OCI-LY7 (cell line): ENCODE data around the gene FBXL3. TPM values are rescaled to one million over a fixed set of nuclear protein-coding genes. Genes with fewer than 3 reads are reported as not detected.
A peak's percentile ranks its signal among the peaks of the same experiment; 100 is the strongest.

Experiments used
- BruUV-seq: library from RNA; stranded (reverse); fragments of 400-500 nt; replicated peaks from 2 replicates; lab custom pipeline; 2021; lab: Mats Ljungman, UMichigan
- CTCF ChIA-PET: fragments of 300-600 bp; sonication (Branson Sonifier 250); formaldehyde crosslinking; loops from one replicate; lab custom pipeline; 2022; ENCODE audit warnings: antibody characterized with exemption; ENCODE audit not compliant: unreplicated experiment; lab: Charles Lee
- POLR2A ChIA-PET: fragments of 300-600 bp; sonication (Branson Sonifier 250); formaldehyde crosslinking; loops from one replicate; lab custom pipeline; 2022; ENCODE audit warnings: antibody characterized with exemption; lab: Charles Lee
- DNase-seq: peaks from one replicate; pipeline ENCODE4 v3.0.0-alpha.2; 2015; ENCODE audit warnings: low spot score
- H2AFZ ChIP-seq: fragments of 200-600 bp; sonication (generic), shearing (Covaris generic); 2 replicates; pipeline ENCODE4 v1.6.1; 2014; ENCODE audit warnings: mild to moderate bottlenecking, antibody characterized with exemption, low read length, moderate library complexity
- H3K27ac ChIP-seq: fragments of 200-600 bp; sonication (generic); 2 replicates; pipeline ENCODE4 v1.5.1; 2014; ENCODE audit warnings: mixed run types, low read depth, mild to moderate bottlenecking, moderate library complexity, low read length, inconsistent platforms; ENCODE audit not compliant: poor library complexity, severe bottlenecking
- H3K36me3 ChIP-seq: fragments of 200-600 bp; sonication (generic); 2 replicates; pipeline ENCODE4 v1.6.1; 2014; ENCODE audit warnings: mild to moderate bottlenecking, antibody characterized with exemption, low read length, moderate library complexity, mixed read lengths; ENCODE audit not compliant: insufficient read depth
- H3K4me1 ChIP-seq: fragments of 200-600 bp; sonication (generic); 2 replicates; pipeline ENCODE4 v1.5.1; 2014; ENCODE audit warnings: mild to moderate bottlenecking, low read length; ENCODE audit not compliant: insufficient read depth, poor library complexity, severe bottlenecking
- H3K4me2 ChIP-seq: fragments of 200-600 bp; sonication (generic); 2 replicates; pipeline ENCODE4 v1.6.1; 2014; ENCODE audit warnings: mild to moderate bottlenecking, low read length
- H3K4me3 ChIP-seq: fragments of 200-600 bp; sonication (generic); 2 replicates; pipeline ENCODE4 v1.5.1; 2014; ENCODE audit warnings: mild to moderate bottlenecking, low read depth, low read length; ENCODE audit not compliant: poor library complexity, severe bottlenecking
- H3K79me2 ChIP-seq: fragments of 200-600 bp; sonication (generic); 2 replicates; pipeline ENCODE4 v1.6.1; 2016; ENCODE audit warnings: low read depth, mild to moderate bottlenecking, low read length, moderate library complexity, mixed read lengths; ENCODE audit not compliant: insufficient read depth
- H3K9me2 ChIP-seq: fragments of 200-600 bp; sonication (generic); 2 replicates; pipeline ENCODE4 v1.6.1; 2016; ENCODE audit warnings: mild to moderate bottlenecking, low read length, mixed read lengths; ENCODE audit not compliant: insufficient read depth
- H3K9me3 ChIP-seq: fragments of 200-600 bp; sonication (generic); 2 replicates; pipeline ENCODE4 v1.6.1; 2014; ENCODE audit warnings: mild to moderate bottlenecking, mixed run types, low read length, mixed read lengths
- H4K20me1 ChIP-seq: fragments of 200-600 bp; sonication (generic); 2 replicates; pipeline ENCODE4 v1.6.1; 2014; ENCODE audit warnings: mild to moderate bottlenecking, antibody characterized with exemption, low read length, moderate library complexity, mixed read lengths; ENCODE audit not compliant: insufficient read depth
- EZH2phosphoT487 ChIP-seq: fragments of 200-600 bp; sonication (generic); IDR thresholded peaks from 2 replicates; pipeline ENCODE4 v1.6.1; 2018; ENCODE audit warnings: low read depth, borderline replicate concordance, mild to moderate bottlenecking, mixed run types, antibody characterized with exemption, low read length, moderate library complexity, mixed read lengths
- intact Hi-C: fragments of 100-400 bp; cut with micrococcal nuclease; formaldehyde crosslinking; loops from one replicate; pipeline ENCODE4 v1.10.0; 2022; ENCODE audit not compliant: unreplicated experiment
- total RNA-seq, 2 experiments: library from RNA; depleted of rRNA in 1 of 2; stranded (reverse); fragments of >200 nt in 1 of 2; shearing (Covaris generic) in 1 of 2; gene quantifications; 2 replicates each; pipeline ENCODE4 v1.2.3, GENCODE V29; 2014 to 2022
- TF ChIP-seq, protein P1 (sequence below): fragments of 200-600 bp; sonication (generic); conservative IDR thresholded peaks from 2 replicates; pipeline ENCODE4 v1.5.1; 2014; ENCODE audit warnings: mild to moderate bottlenecking, antibody characterized with exemption, low read length, moderate library complexity, mixed read lengths

Gene FBXL3
- total RNA-seq, 2 experiments from 2014 or later: 21.6 to 25.1 TPM

- intact Hi-C loops: no loop called here
- peaks cover 85% of the 10 kb centered on the region for H3K79me2 ChIP-seq
- ChIA-PET POLR2A (interaction anchor here (0.6 to 1.0 kb wide), 2 partner anchors 16 to 173 kb away, joined by 3 to 5 read pairs; no protein-coding TSS in a partner anchor), CTCF (no interaction called here)
- H3K4me3 ChIP-seq: no peak overlapping the region
- peaks cover 55% of the 10 kb centered on the region for H4K20me1 ChIP-seq
- H2AFZ ChIP-seq: no peak overlapping the region
- H3K27ac ChIP-seq: no peak overlapping the region
- no TSS peak for BruUV-seq
- H3K9me2 ChIP-seq: no peaks in the 10 kb centered on the region
- H3K9me3 ChIP-seq: no peaks in the 10 kb centered on the region
- H3K4me2 ChIP-seq: 0 out of 2 replicates have a peak overlapping the region, but pooled peaks have one; percentile 99
- no peak for DNase-seq
- TF ChIP-seq, protein P1, sequence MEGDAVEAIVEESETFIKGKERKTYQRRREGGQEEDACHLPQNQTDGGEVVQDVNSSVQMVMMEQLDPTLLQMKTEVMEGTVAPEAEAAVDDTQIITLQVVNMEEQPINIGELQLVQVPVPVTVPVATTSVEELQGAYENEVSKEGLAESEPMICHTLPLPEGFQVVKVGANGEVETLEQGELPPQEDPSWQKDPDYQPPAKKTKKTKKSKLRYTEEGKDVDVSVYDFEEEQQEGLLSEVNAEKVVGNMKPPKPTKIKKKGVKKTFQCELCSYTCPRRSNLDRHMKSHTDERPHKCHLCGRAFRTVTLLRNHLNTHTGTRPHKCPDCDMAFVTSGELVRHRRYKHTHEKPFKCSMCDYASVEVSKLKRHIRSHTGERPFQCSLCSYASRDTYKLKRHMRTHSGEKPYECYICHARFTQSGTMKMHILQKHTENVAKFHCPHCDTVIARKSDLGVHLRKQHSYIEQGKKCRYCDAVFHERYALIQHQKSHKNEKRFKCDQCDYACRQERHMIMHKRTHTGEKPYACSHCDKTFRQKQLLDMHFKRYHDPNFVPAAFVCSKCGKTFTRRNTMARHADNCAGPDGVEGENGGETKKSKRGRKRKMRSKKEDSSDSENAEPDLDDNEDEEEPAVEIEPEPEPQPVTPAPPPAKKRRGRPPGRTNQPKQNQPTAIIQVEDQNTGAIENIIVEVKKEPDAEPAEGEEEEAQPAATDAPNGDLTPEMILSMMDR: no peak
- no peak for TF ChIP-seq EZH2phosphoT487
- peaks cover 26% of the 10 kb centered on the region for H3K4me1 ChIP-seq
- H3K36me3 ChIP-seq: peaks cover 58% of the 10 kb centered on the region
Observed at GRCh38 chr13:77022341-77022740, 4.6 kb downstream of the FBXL3 start.

DNA sequence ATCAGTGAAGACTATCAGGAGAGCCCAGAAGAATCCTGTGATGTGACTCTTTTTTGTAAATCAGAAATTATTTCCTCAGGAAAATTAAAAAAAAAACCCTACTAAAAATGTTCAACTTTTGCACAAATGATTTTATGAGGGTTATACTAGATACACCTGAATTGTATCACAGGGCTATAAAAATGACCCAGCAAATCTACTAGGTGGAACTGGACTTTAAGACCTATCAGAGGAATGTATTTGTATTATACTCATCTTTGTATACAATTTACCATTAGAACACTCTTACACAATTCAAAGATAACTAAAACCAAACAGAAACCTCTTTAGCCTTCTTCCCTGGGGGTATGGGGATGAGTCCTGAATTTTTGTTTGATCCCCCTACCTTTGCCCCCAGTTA, 7.2 kb downstream of the FBXL3 start:
- ChIA-PET CTCF (no interaction called here), POLR2A (interaction anchor here (0.6 to 1.8 kb wide), 2 partner anchors 22 to 23 kb away, joined by 3 to 5 read pairs; no protein-coding TSS in a partner anchor)
- Histone ChIP-seq H3K9me3 (no peaks in the 10 kb centered on the region), H3K79me2 (peaks cover 69% of the 10 kb centered on the region), H4K20me1 (peaks cover 45% of the 10 kb centered on the region), H3K4me3 (no peak overlapping the region), H3K36me3 (peaks cover 84% of the 10 kb centered on the region), H3K9me2 (no peaks in the 10 kb centered on the region), H3K4me2 (peak overlapping the region; percentile 2; the same call in 1 of the 2 replicates), H3K27ac (no peak overlapping the region), H2AFZ (no peak overlapping the region), H3K4me1 (peaks cover 20% of the 10 kb centered on the region)
- intact Hi-C loops: no loop called here
- no peak for DNase-seq
- no peak for TF ChIP-seq EZH2phosphoT487
- TF ChIP-seq, protein P1: no peak
- no TSS peak for BruUV-seq

DNA sequence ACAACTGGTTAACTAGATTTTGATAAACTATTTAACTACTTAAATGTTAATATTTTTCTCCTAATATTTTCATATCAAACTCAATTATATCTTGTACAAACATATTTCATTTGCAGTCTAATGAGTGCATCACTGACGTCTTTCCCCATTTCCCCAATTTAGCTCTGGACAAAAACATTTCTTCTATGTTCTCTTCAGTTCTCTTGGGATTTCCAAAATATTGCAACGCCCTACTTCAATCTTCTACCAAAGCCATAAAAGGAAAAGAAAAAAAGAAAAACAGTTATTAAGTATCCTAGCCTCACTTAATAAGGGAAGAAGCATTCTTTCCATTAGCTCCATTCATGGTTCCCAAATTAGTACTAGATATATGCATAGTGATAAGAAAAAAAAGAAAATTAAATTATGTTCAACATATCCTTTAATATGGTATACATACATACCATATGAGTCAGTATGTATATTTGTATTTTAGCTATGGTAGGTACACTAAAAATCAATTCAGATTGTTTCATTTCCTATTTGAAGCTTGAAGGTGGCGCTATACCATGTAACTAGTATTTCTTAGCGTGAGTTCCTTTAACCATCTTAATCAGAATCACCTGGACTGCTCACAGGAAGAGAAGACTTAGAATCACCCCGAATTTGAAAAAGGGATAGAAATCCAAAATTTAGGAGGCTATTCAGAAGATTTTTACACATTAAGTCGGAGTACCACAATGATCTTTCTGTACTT, 9.9 kb downstream of the FBXL3 start:
- peaks cover 47% of the 10 kb centered on the region for H3K79me2 ChIP-seq
- H4K20me1 ChIP-seq: peaks cover 20% of the 10 kb centered on the region
- H3K36me3 ChIP-seq: peaks cover 94% of the 10 kb centered on the region
- no peak overlapping the region for H3K4me3 ChIP-seq
- H3K27ac ChIP-seq: no peak overlapping the region
- H3K4me2 ChIP-seq: no peak overlapping the region
- H3K9me2 ChIP-seq: no peaks in the 10 kb centered on the region
- H3K9me3 ChIP-seq: no peaks in the 10 kb centered on the region
- no peak for TF ChIP-seq EZH2phosphoT487
- TF ChIP-seq, protein P1: peak; percentile 68
- no TSS peak for BruUV-seq
- CTCF ChIA-PET: interaction anchor here (0.6 kb wide), 1 partner anchor 39 kb away, joined by 4 read pairs; no protein-coding TSS in a partner anchor
- no peaks in the 10 kb centered on the region for H3K4me1 ChIP-seq
- intact Hi-C loops: no loop called here
- DNase-seq: no peak
- no peak overlapping the region for H2AFZ ChIP-seq
- POLR2A ChIA-PET: interaction anchor here (1.0 to 2.0 kb wide), 6 partner anchors 10 to 24 kb away, joined by 3 to 9 read pairs (median 6); partner anchors contain the start of gene FBXL3
